HL-60 (cell line): Measurements from ENCODE around the gene MAP2K3.
A peak's percentile ranks its signal among the peaks of the same experiment; 100 is the strongest.
"Not testable (repeated sequence)": the region's sequence is repeated elsewhere in the genome, so short reads cannot be mapped to it uniquely, and the experiment has no call there.

Source experiments
- DNase-seq, 2 experiments: peaks; one replicate each; pipeline ENCODE4 v3.0.0-alpha.2; 2010 to 2020; ENCODE audit warnings: low read depth in 1 of 2, low spot score in 1 of 2
- H3K27ac ChIP-seq: fragments of 250-450 bp; sonication (Bioruptor Pico); replicated peaks from 2 replicates; pipeline ENCODE4 v1.5.1; 2020; ENCODE audit warnings: mild to moderate bottlenecking, moderate library complexity
- H3K27me3 ChIP-seq: fragments of 250-450 bp; sonication (Bioruptor Pico); 2 replicates; pipeline ENCODE4 v1.5.1; 2021; ENCODE audit warnings: mild to moderate bottlenecking, moderate library complexity; ENCODE audit not compliant: insufficient read depth, poor library complexity, severe bottlenecking
- H3K4me3 ChIP-seq: replicated peaks from 2 replicates; pipeline ENCODE4 v1.5.1; 2011; ENCODE audit warnings: mild to moderate bottlenecking, control low read depth, low read length; ENCODE audit not compliant: insufficient read depth
- CTCF ChIP-seq: IDR thresholded peaks from one replicate; pipeline ENCODE4 v1.5.1; 2011; ENCODE audit warnings: low read length, control low read depth, inconsistent platforms; ENCODE audit not compliant: insufficient read depth
- GABPA ChIP-seq: IDR thresholded peaks from 2 replicates; pipeline ENCODE4 v1.6.1; 2012; ENCODE audit warnings: low read depth
- POLR2AphosphoS5 ChIP-seq: IDR thresholded peaks from 2 replicates; pipeline ENCODE4 v1.6.1; 2012; ENCODE audit warnings: low read depth
- REST ChIP-seq: IDR thresholded peaks from 2 replicates; pipeline ENCODE4 v1.6.1; 2012; ENCODE audit warnings: low read depth; ENCODE audit not compliant: insufficient replicate concordance
- SPI1 ChIP-seq: IDR thresholded peaks from 2 replicates; pipeline ENCODE4 v1.6.1; 2012; ENCODE audit warnings: low read depth, mild to moderate bottlenecking, borderline replicate concordance

Gene MAP2K3

GRCh38 chr17:21318439-21318838 lies 33.9 kb downstream of the MAP2K3 start:
- Histone ChIP-seq H3K27me3 (no peaks in the 10 kb centered on the region), H3K4me3 (no peak overlapping the region), H3K27ac (no peak overlapping the region)
- TF ChIP-seq POLR2AphosphoS5 = no peak
- no peak for TF ChIP-seq GABPA
- no peak for TF ChIP-seq SPI1
- no peak for TF ChIP-seq CTCF
- TF ChIP-seq REST = no peak
- DNase-seq = no peak

- not testable (repeated sequence) for DNase-seq, H3K4me3 ChIP-seq, H3K27me3 ChIP-seq, H3K27ac ChIP-seq
Observed at GRCh38 chr17:21318856-21319255, 34.3 kb downstream of the MAP2K3 start.

- H3K27ac ChIP-seq, H3K4me3 ChIP-seq, H3K27me3 ChIP-seq, DNase-seq: not testable (repeated sequence)
Observed at GRCh38 chr17:21319256-21319655, 34.7 kb downstream of the MAP2K3 start.

GRCh38 chr17:21319686-21320375 lies 35.3 kb downstream of the MAP2K3 start:
- H3K4me3 ChIP-seq, H3K27me3 ChIP-seq, DNase-seq: not testable (repeated sequence)

GRCh38 chr17:21320430-21320829 lies 35.9 kb downstream of the MAP2K3 start:
- H3K4me3 ChIP-seq, H3K27ac ChIP-seq, DNase-seq, H3K27me3 ChIP-seq: not testable (repeated sequence)

More at GRCh38 chr17:21319686-21320375, 35.3 kb downstream of the MAP2K3 start:
- not testable (repeated sequence) for H3K27ac ChIP-seq

GRCh38 chr17:21321061-21321460 lies 36.5 kb downstream of the MAP2K3 start:
- not testable (repeated sequence) for H3K27ac ChIP-seq, DNase-seq, H3K4me3 ChIP-seq, H3K27me3 ChIP-seq

- H3K27ac ChIP-seq, H3K27me3 ChIP-seq, DNase-seq: not testable (repeated sequence)
Observed at GRCh38 chr17:21321744-21322191, 37.3 kb downstream of the MAP2K3 start.

GRCh38 chr17:21323257-21324111 lies 39.0 kb downstream of the MAP2K3 start:
- H3K4me3 ChIP-seq = peak overlapping the region; percentile 39
- not testable (repeated sequence) for H3K27me3 ChIP-seq, DNase-seq, H3K27ac ChIP-seq

More at GRCh38 chr17:21321744-21322191, 37.3 kb downstream of the MAP2K3 start:
- H3K4me3 ChIP-seq = not testable (repeated sequence)

- H3K27ac ChIP-seq, DNase-seq, H3K27me3 ChIP-seq, H3K4me3 ChIP-seq: not testable (repeated sequence)
Observed at GRCh38 chr17:21324741-21325140, 40.2 kb downstream of the MAP2K3 start.

GRCh38 chr17:21327921-21328320 lies 43.4 kb downstream of the MAP2K3 start:
- H3K27ac ChIP-seq, H3K4me3 ChIP-seq, H3K27me3 ChIP-seq, DNase-seq: not testable (repeated sequence)

- DNase-seq, H3K27ac ChIP-seq, H3K27me3 ChIP-seq, H3K4me3 ChIP-seq: not testable (repeated sequence)
Observed at GRCh38 chr17:21328778-21329177, 44.3 kb downstream of the MAP2K3 start.
